Ectodermal cell (in vitro differentiated cells): ENCODE results near the gene RSPO4.
"Not testable (repeated sequence)": the region's sequence is repeated elsewhere in the genome, so short reads cannot be mapped to it uniquely, and the experiment has no call there.

Experiments used
- H3K27ac ChIP-seq: 2 replicates; pipeline ENCODE4 v1.7.0; 2013; ENCODE audit warnings: mild to moderate bottlenecking, low read depth, low read length; ENCODE audit not compliant: insufficient read depth, poor library complexity, severe bottlenecking
- H3K27me3 ChIP-seq: 2 replicates; pipeline ENCODE4 v1.7.0; 2013; ENCODE audit warnings: mild to moderate bottlenecking, low read length; ENCODE audit not compliant: insufficient read depth, control insufficient read depth, poor library complexity, severe bottlenecking
- H3K36me3 ChIP-seq: one replicate; pipeline ENCODE4 v1.7.0; 2013; ENCODE audit warnings: low read length; ENCODE audit not compliant: control insufficient read depth, insufficient read depth
- H3K4me1 ChIP-seq: one replicate; pipeline ENCODE4 v1.7.0; 2013; ENCODE audit warnings: low read length; ENCODE audit not compliant: control insufficient read depth, insufficient read depth
- H3K4me3 ChIP-seq: 2 replicates; pipeline ENCODE4 v1.7.0; 2013; ENCODE audit warnings: low read depth, low read length, control low read depth; ENCODE audit not compliant: insufficient read depth
- H3K9me3 ChIP-seq: 2 replicates; pipeline ENCODE4 v1.7.0; 2013; ENCODE audit warnings: mild to moderate bottlenecking, low read length, moderate library complexity; ENCODE audit not compliant: control insufficient read depth
- WGBS, 2 experiments: methylation state at CpG; one replicate each; pipeline ENCODE4 v1.1.7; 2013; ENCODE audit warnings: missing lambda C conversion rate in 2 of 2; 5-methylcytosine and 5-hydroxymethylcytosine counted together

Gene RSPO4

DNA sequence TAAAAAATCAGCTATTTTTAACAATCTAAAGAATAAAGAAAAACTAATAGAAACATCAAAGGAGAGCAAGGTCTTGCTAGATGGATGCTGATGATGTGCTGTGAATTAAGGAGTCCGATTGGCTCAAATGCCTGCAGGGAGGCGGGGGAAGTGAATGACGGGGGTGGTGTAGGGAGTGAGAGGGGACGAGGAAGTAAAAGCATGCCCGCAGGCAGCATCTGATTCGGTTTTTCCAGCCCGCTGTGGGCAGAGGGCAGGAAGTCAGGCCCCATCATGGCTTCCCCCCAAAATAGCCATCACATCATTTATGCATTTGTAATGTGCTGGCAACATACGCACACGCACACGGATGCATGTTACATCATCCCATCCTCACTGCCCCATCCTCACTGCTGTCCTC lies 10.3 kb downstream of the RSPO4 start:
- Histone ChIP-seq H3K27ac (no peak overlapping the region), H3K27me3 (no peaks in the 10 kb centered on the region), H3K36me3 (no peaks in the 10 kb centered on the region), H3K4me1 (no peaks in the 10 kb centered on the region), H3K4me3 (no peak overlapping the region), H3K9me3 (no peaks in the 10 kb centered on the region)
- 91 to 92% methylated on average over 10 of the region's 10 CpGs for WGBS, 2 experiments

- Histone ChIP-seq H3K36me3 (no peaks in the 10 kb centered on the region), H3K9me3 (no peaks in the 10 kb centered on the region), H3K4me3 (no peak overlapping the region), H3K27me3 (no peaks in the 10 kb centered on the region), H3K27ac (no peak overlapping the region), H3K4me1 (no peaks in the 10 kb centered on the region)
- 78 to 84% methylated on average over 6 of the region's 6 CpGs for WGBS, 2 experiments
These were observed 11.7 kb downstream of the RSPO4 start for GRCh38 chr20:990293-990959.

GRCh38 chr20:988272-988671 lies 13.8 kb downstream of the RSPO4 start:
- no peak overlapping the region for H3K27ac ChIP-seq
- 90 to 92% methylated on average over 3 of the region's 3 CpGs for WGBS, 2 experiments
- no peaks in the 10 kb centered on the region for H3K9me3 ChIP-seq
- no peaks in the 10 kb centered on the region for H3K27me3 ChIP-seq
- no peak overlapping the region for H3K4me3 ChIP-seq
- H3K4me1 ChIP-seq: no peaks in the 10 kb centered on the region
- no peaks in the 10 kb centered on the region for H3K36me3 ChIP-seq

DNA sequence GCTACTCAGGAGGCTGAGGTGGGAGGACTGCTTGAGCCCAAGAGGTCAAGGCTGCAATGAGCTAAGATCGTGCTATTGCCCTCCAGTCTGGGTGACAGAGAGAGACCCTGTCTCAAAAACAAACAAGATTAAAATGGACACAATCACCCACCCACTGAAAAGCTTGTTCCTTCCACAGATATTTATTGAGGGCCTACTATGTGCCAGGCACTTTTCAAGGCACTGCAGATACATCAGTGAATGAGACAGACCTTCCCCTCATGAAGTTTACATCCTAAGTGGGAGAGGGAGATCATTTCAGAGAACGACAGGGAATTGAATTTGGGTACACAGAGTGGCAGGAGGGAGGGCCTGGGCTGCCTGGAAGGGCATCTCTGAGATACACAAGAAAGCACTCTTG lies 14.4 kb downstream of the RSPO4 start:
- Histone ChIP-seq H3K9me3 (no peaks in the 10 kb centered on the region), H3K4me1 (no peaks in the 10 kb centered on the region), H3K4me3 (no peak overlapping the region), H3K36me3 (no peaks in the 10 kb centered on the region), H3K27ac (no peak overlapping the region), H3K27me3 (no peaks in the 10 kb centered on the region)
- 75 to 93% methylated on average over 2 of the region's 2 CpGs for WGBS, 2 experiments

DNA sequence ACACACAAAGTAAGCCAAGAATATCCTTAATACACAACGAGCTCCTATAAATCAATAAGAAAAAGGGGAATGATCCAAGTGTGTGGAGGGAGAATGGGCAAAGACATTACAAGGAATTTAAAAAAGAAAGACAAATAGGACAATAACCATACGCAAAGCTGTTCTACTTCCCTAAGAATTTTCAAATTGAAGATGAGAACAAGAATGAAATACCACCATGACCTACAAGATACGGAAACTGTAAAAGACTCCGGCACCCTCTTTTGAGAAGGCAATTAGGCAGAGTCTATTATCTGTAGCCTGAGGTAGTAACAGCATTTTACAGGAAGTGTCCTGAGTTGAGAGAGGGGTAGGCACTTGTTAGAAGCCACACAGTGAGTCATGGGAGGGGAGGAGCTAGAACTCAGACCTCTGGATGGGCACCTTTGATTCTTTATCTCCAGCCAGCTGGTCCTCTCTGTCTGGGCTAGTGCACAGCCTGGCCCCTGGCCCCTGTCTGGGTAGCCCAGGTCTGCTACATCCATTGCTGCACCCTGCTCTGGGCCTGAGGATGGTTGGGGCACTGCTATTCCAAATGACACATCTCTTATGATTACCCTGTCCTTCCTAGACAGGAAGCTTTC lies 15.3 kb downstream of the RSPO4 start:
- Histone ChIP-seq H3K9me3 (no peaks in the 10 kb centered on the region), H3K36me3 (no peaks in the 10 kb centered on the region), H3K27me3 (no peaks in the 10 kb centered on the region), H3K4me1 (no peaks in the 10 kb centered on the region), H3K27ac (no peak overlapping the region), H3K4me3 (no peak overlapping the region)
- 93 to 96% methylated on average over 3 to 4 of the region's 4 CpGs for WGBS, 2 experiments

DNA sequence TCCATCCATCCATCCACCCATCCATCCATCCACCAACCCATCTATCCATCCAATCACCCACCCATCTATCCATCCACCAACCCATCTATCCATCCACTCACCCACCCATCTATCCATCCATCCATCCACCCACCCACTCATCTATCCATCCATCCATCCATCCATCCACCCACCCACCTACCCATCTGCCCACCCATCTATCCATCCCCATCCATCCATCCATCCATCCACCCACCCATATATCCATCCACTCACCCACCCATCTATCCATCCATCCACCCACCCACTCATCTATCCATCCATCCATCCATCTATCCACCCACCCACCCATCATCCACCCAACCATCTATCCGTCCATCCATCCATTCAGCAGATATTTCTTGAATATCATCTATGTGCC lies 17.1 kb downstream of the RSPO4 start:
- H3K27me3 ChIP-seq, H3K27ac ChIP-seq, H3K36me3 ChIP-seq, H3K9me3 ChIP-seq, H3K4me3 ChIP-seq, H3K4me1 ChIP-seq: not testable (repeated sequence)
- WGBS, 2 experiments: 88 to 92% methylated on average over 1 of the region's 1 CpG

DNA sequence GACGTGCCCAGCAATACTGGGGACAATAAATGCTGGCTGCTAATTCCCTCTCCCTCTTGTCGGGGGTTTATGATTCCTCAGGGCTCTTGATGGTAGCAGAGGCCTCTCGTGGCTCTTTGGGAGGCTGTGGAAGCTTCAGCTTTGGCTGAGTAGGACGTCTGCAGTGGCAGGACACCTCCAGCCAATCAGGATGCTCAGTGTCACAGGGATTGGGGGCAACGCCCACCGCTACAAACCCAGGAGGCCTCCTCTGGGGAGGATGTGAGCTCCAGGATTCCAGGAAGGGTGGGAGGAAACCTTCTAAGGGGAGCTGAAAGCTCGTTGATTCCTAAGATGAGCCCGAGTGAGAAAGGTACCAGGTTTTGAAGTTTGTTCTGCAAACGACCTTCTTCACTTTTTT lies 19.4 kb downstream of the RSPO4 start:
- H3K9me3 ChIP-seq: no peaks in the 10 kb centered on the region
- H3K4me3 ChIP-seq: no peak overlapping the region
- no peaks in the 10 kb centered on the region for H3K36me3 ChIP-seq
- no peaks in the 10 kb centered on the region for H3K27me3 ChIP-seq
- H3K27ac ChIP-seq: no peak overlapping the region
- 55% methylated on average over 9 of the region's 9 CpGs for WGBS, 2 experiments
- no peaks in the 10 kb centered on the region for H3K4me1 ChIP-seq

DNA sequence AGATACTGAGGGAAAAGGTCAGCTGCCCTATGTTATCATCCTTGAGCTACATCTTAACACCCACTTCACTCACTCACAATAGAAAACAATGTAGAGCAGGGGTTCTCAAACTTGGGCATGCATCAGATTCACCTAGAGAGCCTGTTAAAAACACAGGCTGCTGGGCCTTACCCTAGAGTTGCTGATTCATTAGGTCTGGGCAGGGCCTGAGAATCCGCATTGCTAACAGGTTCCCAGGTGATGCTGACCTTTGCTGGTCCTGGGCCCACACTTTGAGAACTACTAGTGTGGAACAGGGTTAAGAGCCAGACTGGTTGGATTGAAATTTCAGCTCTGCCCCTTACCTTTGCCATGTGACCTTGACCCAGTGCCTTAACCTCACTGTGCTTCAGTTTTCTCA lies 25.1 kb downstream of the RSPO4 start:
- Histone ChIP-seq H3K27me3 (no peaks in the 10 kb centered on the region), H3K36me3 (no peaks in the 10 kb centered on the region), H3K9me3 (no peaks in the 10 kb centered on the region), H3K4me1 (no peaks in the 10 kb centered on the region), H3K4me3 (no peak overlapping the region), H3K27ac (no peak overlapping the region)
- 89 to 92% methylated on average over 1 of the region's 1 CpG for WGBS, 2 experiments

DNA sequence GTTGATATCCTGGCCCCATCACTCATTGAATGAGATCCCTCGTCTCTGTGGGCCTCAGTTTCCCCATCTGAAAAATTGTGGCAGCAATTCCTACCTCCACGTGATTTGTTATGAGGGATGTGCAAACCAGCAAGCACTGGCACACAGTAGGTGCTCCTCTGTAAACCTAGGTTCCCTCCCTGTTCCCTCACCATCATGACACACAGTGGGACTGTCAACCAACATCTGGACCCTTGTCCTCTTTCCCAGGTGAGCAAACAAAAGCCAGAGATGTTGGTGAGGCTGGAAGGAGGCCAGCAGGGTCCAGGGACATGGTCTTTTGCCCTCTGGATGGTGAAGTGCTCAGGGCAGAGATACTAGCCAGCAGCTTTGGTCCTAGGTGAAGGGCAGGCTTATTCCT lies 26.1 kb downstream of the RSPO4 start:
- Histone ChIP-seq H3K36me3 (no peaks in the 10 kb centered on the region), H3K27ac (no peak overlapping the region), H3K9me3 (no peaks in the 10 kb centered on the region), H3K4me3 (no peak overlapping the region), H3K27me3 (no peaks in the 10 kb centered on the region), H3K4me1 (no peaks in the 10 kb centered on the region)
- WGBS, 2 experiments: 88 to 90% methylated on average over 2 of the region's 2 CpGs

DNA sequence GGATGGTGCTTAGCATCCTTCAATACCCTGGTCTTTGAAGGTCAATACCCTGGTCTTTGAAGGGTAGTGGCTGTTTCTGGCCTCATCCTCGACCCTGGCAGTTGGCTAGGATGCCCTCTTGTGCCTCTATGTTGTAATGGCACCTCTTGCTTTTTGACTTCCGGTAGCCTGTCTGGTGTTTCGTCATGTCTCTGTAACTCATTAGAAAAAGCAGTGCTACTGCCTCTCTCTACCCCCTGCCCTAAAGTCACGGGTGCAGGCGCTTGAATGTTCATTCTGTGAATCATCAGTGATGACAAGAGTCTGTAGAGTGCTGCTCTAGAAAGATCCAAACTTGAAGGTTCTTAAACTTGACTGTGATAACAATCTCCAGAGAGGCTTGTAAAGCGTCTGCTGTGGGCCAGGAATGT lies 28.3 kb downstream of the RSPO4 start:
- H3K9me3 ChIP-seq: no peaks in the 10 kb centered on the region
- no peaks in the 10 kb centered on the region for H3K36me3 ChIP-seq
- H3K27me3 ChIP-seq: peaks cover 4% of the 10 kb centered on the region
- no peaks in the 10 kb centered on the region for H3K4me1 ChIP-seq
- no peak overlapping the region for H3K4me3 ChIP-seq
- WGBS, 2 experiments: 62 to 64% methylated on average over 6 of the region's 6 CpGs
- no peak overlapping the region for H3K27ac ChIP-seq
